RWPE1 (cell line): ENCODE data around the gene GPX4.

Experiments
- CTCF ChIA-PET: fragments of 350-600 bp; sonication (Branson Sonifier 250); formaldehyde crosslinking; extraction: SDS; loops from one replicate; lab custom pipeline; 2021; lab: Yijun Ruan, JAX
- POLR2A ChIA-PET: fragments of 400-600 bp; formaldehyde crosslinking; extraction: SDS; loops from one replicate; lab custom pipeline; 2020; ENCODE audit warnings: antibody characterized with exemption; ENCODE audit not compliant: low non-redundant PET; lab: Yijun Ruan, JAX
- DNase-seq: peaks from one replicate; pipeline ENCODE4 v3.0.0; 2012; ENCODE audit warnings: low spot score
- H3K27ac ChIP-seq: fragments of 450-650 bp; 2 replicates; pipeline ENCODE4 v1.5.1; 2017
- TF ChIP-seq, protein P1 (sequence below): fragments of 450-650 bp; conservative IDR thresholded peaks from 2 replicates; pipeline ENCODE4 v1.5.1; 2017; ENCODE audit warnings: low read depth, mild to moderate bottlenecking

The GPX4 gene, protein sequence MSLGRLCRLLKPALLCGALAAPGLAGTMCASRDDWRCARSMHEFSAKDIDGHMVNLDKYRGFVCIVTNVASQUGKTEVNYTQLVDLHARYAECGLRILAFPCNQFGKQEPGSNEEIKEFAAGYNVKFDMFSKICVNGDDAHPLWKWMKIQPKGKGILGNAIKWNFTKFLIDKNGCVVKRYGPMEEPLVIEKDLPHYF

GRCh38 chr19:1103708-1104310 is at the start of gene GPX4:
GPX4 (plus strand) TSS chr19:1103994; CDS start chr19:1104044, 50 bp downstream.
- TF ChIP-seq, protein P1, sequence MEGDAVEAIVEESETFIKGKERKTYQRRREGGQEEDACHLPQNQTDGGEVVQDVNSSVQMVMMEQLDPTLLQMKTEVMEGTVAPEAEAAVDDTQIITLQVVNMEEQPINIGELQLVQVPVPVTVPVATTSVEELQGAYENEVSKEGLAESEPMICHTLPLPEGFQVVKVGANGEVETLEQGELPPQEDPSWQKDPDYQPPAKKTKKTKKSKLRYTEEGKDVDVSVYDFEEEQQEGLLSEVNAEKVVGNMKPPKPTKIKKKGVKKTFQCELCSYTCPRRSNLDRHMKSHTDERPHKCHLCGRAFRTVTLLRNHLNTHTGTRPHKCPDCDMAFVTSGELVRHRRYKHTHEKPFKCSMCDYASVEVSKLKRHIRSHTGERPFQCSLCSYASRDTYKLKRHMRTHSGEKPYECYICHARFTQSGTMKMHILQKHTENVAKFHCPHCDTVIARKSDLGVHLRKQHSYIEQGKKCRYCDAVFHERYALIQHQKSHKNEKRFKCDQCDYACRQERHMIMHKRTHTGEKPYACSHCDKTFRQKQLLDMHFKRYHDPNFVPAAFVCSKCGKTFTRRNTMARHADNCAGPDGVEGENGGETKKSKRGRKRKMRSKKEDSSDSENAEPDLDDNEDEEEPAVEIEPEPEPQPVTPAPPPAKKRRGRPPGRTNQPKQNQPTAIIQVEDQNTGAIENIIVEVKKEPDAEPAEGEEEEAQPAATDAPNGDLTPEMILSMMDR: no peak
- POLR2A ChIA-PET: interaction anchor here (0.5 to 0.6 kb wide), 3 partner anchors 63 to 219 kb away, joined by 3 read pairs; no protein-coding TSS in a partner anchor

GRCh38 chr19:1054102-1055027 is 49.4 kb upstream of the GPX4 start:
- no peak for DNase-seq
- H3K27ac ChIP-seq: no peak overlapping the region
- TF ChIP-seq, protein P1: no peak
- ChIA-PET POLR2A (no interaction called here), CTCF (interaction anchor here (0.6 kb wide), 1 partner anchor 27 kb away, joined by 4 read pairs; no protein-coding TSS in a partner anchor)

More at GRCh38 chr19:1103708-1104310, at the start of gene GPX4:
- CTCF ChIA-PET: interaction anchor here (1.9 kb wide), 1 partner anchor 39 kb away, joined by 8 read pairs; no protein-coding TSS in a partner anchor
- peak within 1 kb of the TSS; percentile 100 for H3K27ac ChIP-seq
- peak; percentile 98 for DNase-seq

DNA sequence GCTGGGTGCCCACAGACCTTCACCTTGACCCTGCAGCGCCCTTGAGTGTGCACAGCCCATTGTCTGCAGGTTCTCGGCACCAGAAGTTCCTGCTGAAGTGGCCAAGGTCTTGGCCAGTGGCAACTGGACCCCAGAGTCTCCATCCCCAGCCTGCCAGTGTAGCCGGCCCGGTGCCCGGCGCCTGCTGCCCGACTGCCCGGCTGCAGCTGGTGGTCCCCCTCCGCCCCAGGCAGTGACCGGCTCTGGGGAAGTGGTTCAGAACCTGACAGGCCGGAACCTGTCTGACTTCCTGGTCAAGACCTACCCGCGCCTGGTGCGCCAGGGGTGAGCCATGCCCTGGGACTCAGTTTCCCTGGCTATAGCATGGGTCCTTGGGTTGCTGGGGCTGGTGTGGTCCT is 48.8 kb upstream of the GPX4 start:
- TF ChIP-seq, protein P1: no peak
- no peak overlapping the region for H3K27ac ChIP-seq
- no peak for DNase-seq
- POLR2A ChIA-PET: no interaction called here
- CTCF ChIA-PET: no interaction called here

GRCh38 chr19:1055886-1056620 is 47.7 kb upstream of the GPX4 start:
- ChIA-PET CTCF (interaction anchor here (0.6 to 1.2 kb wide), 4 partner anchors 9 to 188 kb away, joined by 3 to 5 read pairs (median 4); no protein-coding TSS in a partner anchor), POLR2A (no interaction called here)
- no peak for DNase-seq
- H3K27ac ChIP-seq: no peak overlapping the region
- TF ChIP-seq, protein P1: no peak

DNA sequence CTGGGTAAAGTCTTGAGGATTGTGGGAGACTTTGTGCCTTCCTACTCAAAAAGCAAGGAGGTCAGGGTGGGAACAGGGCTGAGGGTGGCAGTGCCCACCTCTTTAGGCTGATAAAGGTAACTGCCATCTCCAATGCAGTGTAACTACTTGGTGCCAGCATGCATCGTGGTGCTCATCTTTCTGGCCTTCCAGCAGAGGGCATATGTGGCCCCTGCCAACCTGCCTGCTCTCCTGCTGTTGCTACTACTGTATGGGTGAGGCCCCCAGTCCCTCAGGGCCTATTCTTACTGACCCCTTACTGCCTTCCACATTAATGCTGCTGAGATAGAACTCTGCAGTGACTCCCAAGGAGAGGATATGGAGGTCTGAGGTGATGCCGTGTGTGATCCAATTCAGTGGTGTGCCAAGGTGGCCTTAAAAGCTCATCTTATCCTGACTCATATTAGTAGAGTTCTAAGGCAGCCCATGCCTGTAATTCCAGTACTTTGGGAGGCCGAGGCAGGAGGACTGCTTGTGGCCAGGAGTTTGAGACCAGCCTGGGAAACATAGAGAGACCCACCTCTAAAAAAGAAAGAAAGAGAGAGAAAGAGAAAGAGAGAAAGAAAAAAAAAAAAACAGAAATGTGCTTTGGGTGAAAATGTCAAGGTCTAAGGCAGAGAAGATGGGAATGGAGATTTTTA is 46.5 kb upstream of the GPX4 start:
- TF ChIP-seq, protein P1: peak; percentile 33
- CTCF ChIA-PET: interaction anchor here (0.7 kb wide), 1 partner anchor 20 kb away, joined by 3 read pairs; no protein-coding TSS in a partner anchor
- H3K27ac ChIP-seq: 0 out of 2 replicates have a peak overlapping the region, but pooled peaks have one; percentile 18
- DNase-seq: no peak
- POLR2A ChIA-PET: no interaction called here
